ENCODE measurements around the gene ADCK2. TPM values are rescaled to one million over a fixed set of nuclear protein-coding genes. Genes with fewer than 3 reads are reported as not detected.

The ADCK2 gene
- total and polyA plus RNA-seq, 2 donors (not counting 3 experiments of a cell fraction or from before 2014, with no cell fraction given) = 10.3 to 13.3 TPM

- BruUV-seq (replicated peaks) = no TSS peak
Observed at GRCh38 chr7:140694592-140694991, 21.8 kb downstream of the ADCK2 start.

More at GRCh38 chr7:140694592-140694991, 21.8 kb downstream of the ADCK2 start:
- no peak overlapping the region for H2AFZ ChIP-seq (ENCODE audit: low read depth, low read length)
- no peak overlapping the region for H3K4me2 ChIP-seq (ENCODE audit: insufficient read depth, low read length)
- H3K9me3 ChIP-seq (replicated peaks; ENCODE audit: control insufficient read depth, insufficient read depth, low read length) = no peaks in the 10 kb centered on the region
- ChIA-PET POLR2A (no interaction called here), CTCF (interaction anchor here (1.6 kb wide), 1 partner anchor 32 kb away, joined by 3 read pairs; no protein-coding TSS in a partner anchor)
- H3K9me1 ChIP-seq (replicated peaks; ENCODE audit: control insufficient read depth, extremely low read depth, insufficient read depth, low read length) = no peaks in the 10 kb centered on the region
- DNase-seq (ENCODE audit: low read depth, low spot score) = no peak
- intact Hi-C loops (cut with micrococcal nuclease) = no loop called here
- TF ChIP-seq EZH2 (IDR thresholded peaks at IDR 0.05; ENCODE audit: borderline replicate concordance, low read depth, low read length, severe bottlenecking) (no peak), GATA2 (IDR thresholded peaks at IDR 0.05; ENCODE audit: insufficient read depth, insufficient read length, low read depth, low read length) (no peak), CTCF (IDR thresholded peaks at IDR 0.05; ENCODE audit: extremely low read depth in 1 of 2, insufficient read depth in 1 of 2, low read depth in 1 of 2, low read length in 2 of 2) (no peak), POLR2AphosphoS5 (IDR thresholded peaks at IDR 0.05; ENCODE audit: insufficient read depth, low read depth, low read length) (no peak), MYC (IDR thresholded peaks at IDR 0.05; ENCODE audit: low read depth, low read length) (no peak), MAX (IDR thresholded peaks at IDR 0.05; ENCODE audit: insufficient read depth, insufficient read length) (no peak), FOS (IDR thresholded peaks at IDR 0.05; ENCODE audit: borderline replicate concordance, insufficient read depth, low read length) (no peak), POLR2A (IDR thresholded peaks at IDR 0.05; ENCODE audit: low read depth, low read length) (no peak), JUN (IDR thresholded peaks at IDR 0.05; ENCODE audit: borderline replicate concordance, insufficient read depth, insufficient read length, low read depth) (no peak)
- no peaks in the 10 kb centered on the region for H3K27me3 ChIP-seq (ENCODE audit: control insufficient read depth in 2 of 2, insufficient read depth in 2 of 2, low read length in 2 of 2)
- no peak overlapping the region for H3K27ac ChIP-seq (ENCODE audit: insufficient read depth, low read depth, low read length)
- no peaks in the 10 kb centered on the region for H4K20me1 ChIP-seq (replicated peaks; ENCODE audit: control insufficient read depth, extremely low read depth, insufficient read depth, low read length)
- H3K4me3 ChIP-seq (replicated peaks in 1 of 3; ENCODE audit: insufficient read depth in 1 of 3, low read depth in 1 of 3, low read length in 3 of 3) = no peak overlapping the region
- H3K9ac ChIP-seq (replicated peaks; ENCODE audit: extremely low read depth, insufficient read depth, low read length) = no peak overlapping the region
- peaks cover 12% of the 10 kb centered on the region for H3K4me1 ChIP-seq (ENCODE audit: control insufficient read depth, extremely low read depth, insufficient read depth, low read length)
- dilution Hi-C loops (cut with MboI; ENCODE audit: extremely low pct_ligation_motif_present, low sequenced_read_pairs) = no loop called here
- H3K79me2 ChIP-seq (ENCODE audit: control insufficient read depth, insufficient read depth, low read length) = peaks cover 23% of the 10 kb centered on the region
- FAIRE-seq = no peak
- peaks cover 0 to 2% of the 10 kb centered on the region in 2 experiments for H3K36me3 ChIP-seq (ENCODE audit: control insufficient read depth in 2 of 2, extremely low read depth in 1 of 2, insufficient read depth in 2 of 2, low read length in 2 of 2)
